ENCODE results near the gene WAC. TPM values are rescaled to one million over a fixed set of nuclear protein-coding genes. Genes with fewer than 3 reads are reported as not detected.

The WAC gene
- total RNA-seq, 1 experiment from 2014 or later = 196 TPM

- peaks cover 50% of the 10 kb centered on the region for H3K4me1 Mint-ChIP-seq (ENCODE audit: low read depth, unreplicated experiment)
- H3K9me3 ChIP-seq = no peaks in the 10 kb centered on the region
- TF ChIP-seq, protein P1, sequence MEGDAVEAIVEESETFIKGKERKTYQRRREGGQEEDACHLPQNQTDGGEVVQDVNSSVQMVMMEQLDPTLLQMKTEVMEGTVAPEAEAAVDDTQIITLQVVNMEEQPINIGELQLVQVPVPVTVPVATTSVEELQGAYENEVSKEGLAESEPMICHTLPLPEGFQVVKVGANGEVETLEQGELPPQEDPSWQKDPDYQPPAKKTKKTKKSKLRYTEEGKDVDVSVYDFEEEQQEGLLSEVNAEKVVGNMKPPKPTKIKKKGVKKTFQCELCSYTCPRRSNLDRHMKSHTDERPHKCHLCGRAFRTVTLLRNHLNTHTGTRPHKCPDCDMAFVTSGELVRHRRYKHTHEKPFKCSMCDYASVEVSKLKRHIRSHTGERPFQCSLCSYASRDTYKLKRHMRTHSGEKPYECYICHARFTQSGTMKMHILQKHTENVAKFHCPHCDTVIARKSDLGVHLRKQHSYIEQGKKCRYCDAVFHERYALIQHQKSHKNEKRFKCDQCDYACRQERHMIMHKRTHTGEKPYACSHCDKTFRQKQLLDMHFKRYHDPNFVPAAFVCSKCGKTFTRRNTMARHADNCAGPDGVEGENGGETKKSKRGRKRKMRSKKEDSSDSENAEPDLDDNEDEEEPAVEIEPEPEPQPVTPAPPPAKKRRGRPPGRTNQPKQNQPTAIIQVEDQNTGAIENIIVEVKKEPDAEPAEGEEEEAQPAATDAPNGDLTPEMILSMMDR (IDR thresholded peaks at IDR 0.05; ENCODE audit: insufficient read depth in 1 of 2, low read depth in 1 of 2, low read length in 1 of 2, severe bottlenecking in 1 of 2, unreplicated experiment in 1 of 2) = no peak
- no peaks in the 10 kb centered on the region for H3K9me3 Mint-ChIP-seq (ENCODE audit: unreplicated experiment)
- H3K4me3 Mint-ChIP-seq (ENCODE audit: unreplicated experiment) = no peak overlapping the region
- H3K36me3 ChIP-seq (ENCODE audit: control insufficient read depth, insufficient read depth, low read length) = peaks cover 3% of the 10 kb centered on the region
- peaks cover 94% of the 10 kb centered on the region for H3K36me3 Mint-ChIP-seq (ENCODE audit: insufficient read depth, unreplicated experiment)
- POLR2A ChIA-PET = interaction anchor here (0.9 kb wide), 1 partner anchor 9 kb away, joined by 3 read pairs; no protein-coding TSS in a partner anchor
- CTCF ChIA-PET = interaction anchor here (0.7 kb wide), 1 partner anchor 1465 kb away, joined by 4 read pairs; no protein-coding TSS in a partner anchor
- intact Hi-C loops (cut with micrococcal nuclease; ENCODE audit: unreplicated experiment) = no loop called here
- peaks cover 23% of the 10 kb centered on the region for H3K4me1 ChIP-seq
- no peak overlapping the region for H3K4me3 ChIP-seq (ENCODE audit: low read depth, low read length)
- BruUV-seq (replicated peaks) = no TSS peak
- H3K27ac Mint-ChIP-seq (ENCODE audit: unreplicated experiment) = peak overlapping the region; percentile 3
- H3K27me3 Mint-ChIP-seq (ENCODE audit: insufficient read depth, unreplicated experiment) = no peaks in the 10 kb centered on the region
- DNase-seq = no peak
- H3K27me3 ChIP-seq (replicated peaks; ENCODE audit: control insufficient read depth, insufficient read depth, low read length) = no peaks in the 10 kb centered on the region
These were observed 22.0 kb downstream of the WAC start for GRCh38 chr10:28554952-28555351.

GRCh38 chr10:28555358-28555757 is 22.4 kb downstream of the WAC start:
- CTCF ChIA-PET = interaction anchor here (0.7 kb wide), 1 partner anchor 1465 kb away, joined by 4 read pairs; no protein-coding TSS in a partner anchor
- intact Hi-C loops (cut with micrococcal nuclease; ENCODE audit: unreplicated experiment) = no loop called here
- H3K4me1 Mint-ChIP-seq (ENCODE audit: low read depth, unreplicated experiment) = peaks cover 49% of the 10 kb centered on the region
- TF ChIP-seq, protein P1 (IDR thresholded peaks at IDR 0.05; ENCODE audit: insufficient read depth in 1 of 2, low read depth in 1 of 2, low read length in 1 of 2, severe bottlenecking in 1 of 2, unreplicated experiment in 1 of 2) = no peak
- no peaks in the 10 kb centered on the region for H3K9me3 ChIP-seq
- H3K27ac Mint-ChIP-seq (ENCODE audit: unreplicated experiment) = peak overlapping the region; percentile 3
- H3K27me3 ChIP-seq (replicated peaks; ENCODE audit: control insufficient read depth, insufficient read depth, low read length) = no peaks in the 10 kb centered on the region
- DNase-seq = no peak
- peaks cover 94% of the 10 kb centered on the region for H3K36me3 Mint-ChIP-seq (ENCODE audit: insufficient read depth, unreplicated experiment)
- no peak overlapping the region for H3K4me3 Mint-ChIP-seq (ENCODE audit: unreplicated experiment)
- peaks cover 3% of the 10 kb centered on the region for H3K36me3 ChIP-seq (ENCODE audit: control insufficient read depth, insufficient read depth, low read length)
- no peak overlapping the region for H3K4me3 ChIP-seq (ENCODE audit: low read depth, low read length)
- POLR2A ChIA-PET = no interaction called here
- H3K4me1 ChIP-seq = peaks cover 23% of the 10 kb centered on the region
- H3K27me3 Mint-ChIP-seq (ENCODE audit: insufficient read depth, unreplicated experiment) = no peaks in the 10 kb centered on the region
- H3K9me3 Mint-ChIP-seq (ENCODE audit: unreplicated experiment) = no peaks in the 10 kb centered on the region
- no TSS peak for BruUV-seq (replicated peaks)

DNA sequence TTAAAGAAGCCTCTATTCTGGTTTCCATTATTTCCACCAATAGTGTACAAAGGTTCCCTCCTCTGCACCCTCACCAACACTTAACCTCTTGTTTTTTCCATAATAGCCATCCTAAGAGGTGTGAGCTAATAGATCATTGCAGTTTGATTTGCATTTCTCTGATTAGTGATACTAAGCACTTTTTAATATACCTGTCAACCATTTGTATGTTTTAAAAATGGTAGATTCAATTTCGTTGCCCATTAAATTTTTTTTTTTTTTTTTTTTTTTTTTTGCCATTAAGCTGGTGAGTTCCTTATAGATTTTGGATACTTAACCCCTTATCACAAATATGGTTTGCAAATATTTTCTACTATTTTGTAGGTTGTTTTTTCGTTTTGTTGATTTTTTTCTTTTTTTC is 23.2 kb downstream of the WAC start:
- peaks cover 49% of the 10 kb centered on the region for H3K4me1 Mint-ChIP-seq (ENCODE audit: low read depth, unreplicated experiment)
- no TSS peak for BruUV-seq (replicated peaks)

More for the DNA sequence above, 23.2 kb downstream of the WAC start:
- intact Hi-C loops (cut with micrococcal nuclease; ENCODE audit: unreplicated experiment) = no loop called here
- no peaks in the 10 kb centered on the region for H3K27me3 ChIP-seq (replicated peaks; ENCODE audit: control insufficient read depth, insufficient read depth, low read length)
- peaks cover 3% of the 10 kb centered on the region for H3K36me3 ChIP-seq (ENCODE audit: control insufficient read depth, insufficient read depth, low read length)
- no peak for DNase-seq
- Mint-ChIP-seq H3K27me3 (ENCODE audit: insufficient read depth, unreplicated experiment) (no peaks in the 10 kb centered on the region), H3K36me3 (ENCODE audit: insufficient read depth, unreplicated experiment) (peaks cover 94% of the 10 kb centered on the region), H3K4me3 (ENCODE audit: unreplicated experiment) (no peak overlapping the region), H3K9me3 (ENCODE audit: unreplicated experiment) (no peaks in the 10 kb centered on the region), H3K27ac (ENCODE audit: unreplicated experiment) (no peak overlapping the region)
- TF ChIP-seq, protein P1 (IDR thresholded peaks at IDR 0.05; ENCODE audit: insufficient read depth in 1 of 2, low read depth in 1 of 2, low read length in 1 of 2, severe bottlenecking in 1 of 2, unreplicated experiment in 1 of 2) = no peak
- H3K4me1 ChIP-seq = peaks cover 19% of the 10 kb centered on the region
- ChIA-PET POLR2A (interaction anchor here (0.6 kb wide), 1 partner anchor 11 kb away, joined by 3 read pairs; no protein-coding TSS in a partner anchor), CTCF (no interaction called here)
- H3K4me3 ChIP-seq (ENCODE audit: low read depth, low read length) = no peak overlapping the region
- no peaks in the 10 kb centered on the region for H3K9me3 ChIP-seq

Measured in Caco-2 (cell line).